HG02610 (cell line): ENCODE results near the gene MYZAP.
"Not testable (repeated sequence)": the region's sequence is repeated elsewhere in the genome, so short reads cannot be mapped to it uniquely, and the experiment has no call there.

Experiments used
- ATAC-seq: cut with Tn5 transposase; IDR thresholded peaks from one replicate; pipeline ENCODE4 v1.9.1; 2021; ENCODE audit warnings: mild to moderate bottlenecking, moderate library complexity; ENCODE audit not compliant: unreplicated experiment

The MYZAP gene

DNA sequence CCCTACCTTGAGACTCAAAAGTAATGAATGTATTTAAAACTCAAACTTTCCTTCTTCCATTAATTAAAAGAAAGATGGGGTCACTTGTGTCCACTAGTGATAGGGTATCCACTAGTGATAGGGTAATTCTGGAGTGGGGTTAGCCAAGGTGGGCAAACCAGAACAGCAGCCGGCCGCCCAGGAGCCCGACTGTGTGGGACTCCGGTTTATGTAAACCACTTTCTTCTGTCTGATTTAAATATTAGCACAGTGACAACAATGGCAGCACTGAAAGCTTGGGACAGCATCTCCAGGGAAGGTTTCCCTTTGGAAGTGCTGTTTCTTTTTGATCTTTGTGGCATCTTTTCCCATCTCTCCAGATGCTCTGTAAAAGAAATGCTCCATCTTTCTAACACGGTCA, 722 bp downstream of the MYZAP start:
- no peak for ATAC-seq

- no peak for ATAC-seq
Measured at GRCh38 chr15:57592836-57593420, 1.2 kb downstream of the MYZAP start.

GRCh38 chr15:57594479-57594878, 2.8 kb downstream of the MYZAP start:
- ATAC-seq = no peak

- no peak for ATAC-seq
Measured at GRCh38 chr15:57595011-57595866, 3.5 kb downstream of the MYZAP start.

GRCh38 chr15:57596301-57596855, 4.7 kb downstream of the MYZAP start:
- no peak for ATAC-seq

DNA sequence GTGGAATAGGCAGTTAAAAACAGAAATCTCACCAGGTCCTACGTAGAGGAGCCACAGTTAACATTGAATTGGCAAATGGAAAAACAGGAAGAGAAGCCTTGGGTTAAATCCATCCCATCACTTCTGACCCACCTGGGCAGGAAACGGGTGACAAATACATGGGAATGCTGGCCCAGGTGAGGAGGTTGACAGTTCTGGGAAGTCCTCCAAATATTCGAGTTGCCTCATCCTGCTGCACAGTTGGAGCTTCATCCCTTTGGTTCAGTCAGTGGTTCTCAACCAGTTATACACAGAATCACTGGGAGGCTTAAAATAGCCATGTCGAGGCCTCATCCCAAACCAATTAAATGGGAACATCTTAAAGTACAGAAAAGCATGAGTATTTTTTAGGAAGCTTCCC, 5.3 kb downstream of the MYZAP start:
- ATAC-seq = no peak

DNA sequence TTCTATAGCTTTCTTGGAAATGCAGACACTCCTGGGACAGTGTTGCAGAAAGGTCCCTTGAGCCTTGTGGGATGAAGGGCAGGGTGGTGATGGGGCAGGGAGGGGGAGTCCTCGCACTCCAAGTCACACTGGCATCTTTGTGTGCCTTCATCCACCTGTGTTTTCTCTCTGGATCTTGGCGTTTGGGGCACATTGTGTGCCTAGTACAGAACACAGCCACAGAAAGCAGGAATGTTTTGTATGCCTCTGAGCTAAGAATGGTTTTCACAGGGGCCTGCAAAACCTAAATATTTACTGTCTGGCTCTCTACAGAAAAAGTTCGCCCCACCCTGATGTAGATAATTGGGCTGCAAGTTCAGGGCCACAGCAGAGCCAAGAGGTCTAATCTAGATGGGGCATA, 5.7 kb downstream of the MYZAP start:
- no peak for ATAC-seq

- ATAC-seq = no peak
Measured at GRCh38 chr15:57598346-57598745, 6.6 kb downstream of the MYZAP start.

DNA sequence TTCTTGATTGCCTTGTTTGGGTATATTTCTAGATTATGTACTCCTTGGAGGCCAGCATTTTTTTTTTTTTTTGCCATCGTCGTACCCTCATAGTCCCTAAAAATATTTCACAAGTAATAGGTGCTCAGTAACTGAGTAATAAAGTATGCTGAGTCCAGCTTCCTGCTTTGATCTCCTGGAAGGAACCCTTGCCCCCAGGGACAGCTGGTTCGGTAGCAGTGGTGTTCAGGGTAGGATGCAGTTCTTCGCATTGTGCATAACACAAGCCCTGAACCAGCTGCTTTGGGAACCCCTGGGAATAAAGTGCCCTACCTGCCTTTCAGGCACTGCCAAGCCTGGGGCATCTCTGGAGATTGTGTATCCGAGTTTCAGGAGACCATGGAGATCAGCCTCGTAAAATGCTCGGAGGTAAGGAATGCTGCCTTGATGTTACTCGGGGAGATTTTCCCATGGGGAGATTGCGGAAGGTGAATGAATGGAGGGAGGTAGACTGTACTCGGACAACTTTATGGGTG, 7.6 kb downstream of the MYZAP start:
- no peak for ATAC-seq

- no peak for ATAC-seq
Measured at GRCh38 chr15:57600197-57600596, 8.5 kb downstream of the MYZAP start.

GRCh38 chr15:57604507-57604906, 12.8 kb downstream of the MYZAP start:
- ATAC-seq = no peak

DNA sequence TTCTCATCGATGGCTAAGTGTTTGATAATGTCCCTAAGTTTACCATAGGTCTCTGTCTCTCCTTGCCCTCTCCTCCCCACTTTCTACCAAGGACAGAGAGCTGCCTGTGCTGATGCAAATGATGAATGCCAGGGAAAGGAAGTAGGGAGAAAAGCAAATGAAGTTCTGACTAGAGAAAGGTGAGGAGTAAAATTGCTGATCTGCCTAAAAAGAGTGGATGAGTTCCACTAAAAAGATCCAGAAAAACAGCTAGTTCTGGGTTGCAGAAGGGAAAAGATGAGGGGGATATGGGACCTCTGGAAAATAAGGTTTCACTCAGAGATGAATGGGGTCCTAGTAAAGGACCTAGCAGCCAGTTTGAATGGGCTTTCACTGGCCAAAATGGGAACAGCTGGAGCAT, 13.8 kb downstream of the MYZAP start:
- no peak for ATAC-seq

GRCh38 chr15:57606048-57606447, 14.3 kb downstream of the MYZAP start:
- no peak for ATAC-seq

- no peak for ATAC-seq
Measured at GRCh38 chr15:57606816-57607215, 15.1 kb downstream of the MYZAP start.

DNA sequence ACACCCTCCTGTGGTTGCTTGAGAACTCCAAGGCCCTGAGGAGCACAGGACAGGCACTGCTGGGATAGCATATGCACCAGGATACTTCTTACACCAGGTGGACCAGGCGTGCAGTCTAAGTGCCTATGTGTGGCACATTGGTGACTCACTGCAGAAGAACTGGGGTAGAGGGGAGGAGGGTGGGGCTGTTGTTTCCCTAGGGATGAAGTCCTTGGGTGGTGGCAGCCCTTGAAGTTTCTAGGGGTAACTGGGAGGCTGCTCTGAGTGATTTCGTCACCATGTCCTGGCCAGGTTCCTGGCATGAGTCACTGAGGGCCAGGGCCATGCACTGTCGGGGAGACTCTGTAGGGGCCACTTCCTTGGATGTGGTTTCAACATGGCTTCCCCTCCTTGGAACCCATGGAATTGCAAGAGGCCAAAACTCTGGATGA, 15.9 kb downstream of the MYZAP start:
- ATAC-seq = no peak

GRCh38 chr15:57609805-57610529, 18.3 kb downstream of the MYZAP start:
- no peak for ATAC-seq

- ATAC-seq = no peak
Measured at GRCh38 chr15:57611123-57611522, 19.4 kb downstream of the MYZAP start.

- ATAC-seq = no peak
Measured at GRCh38 chr15:57611938-57612337, 20.2 kb downstream of the MYZAP start.

GRCh38 chr15:57614241-57614640, 22.5 kb downstream of the MYZAP start:
- no peak for ATAC-seq

DNA sequence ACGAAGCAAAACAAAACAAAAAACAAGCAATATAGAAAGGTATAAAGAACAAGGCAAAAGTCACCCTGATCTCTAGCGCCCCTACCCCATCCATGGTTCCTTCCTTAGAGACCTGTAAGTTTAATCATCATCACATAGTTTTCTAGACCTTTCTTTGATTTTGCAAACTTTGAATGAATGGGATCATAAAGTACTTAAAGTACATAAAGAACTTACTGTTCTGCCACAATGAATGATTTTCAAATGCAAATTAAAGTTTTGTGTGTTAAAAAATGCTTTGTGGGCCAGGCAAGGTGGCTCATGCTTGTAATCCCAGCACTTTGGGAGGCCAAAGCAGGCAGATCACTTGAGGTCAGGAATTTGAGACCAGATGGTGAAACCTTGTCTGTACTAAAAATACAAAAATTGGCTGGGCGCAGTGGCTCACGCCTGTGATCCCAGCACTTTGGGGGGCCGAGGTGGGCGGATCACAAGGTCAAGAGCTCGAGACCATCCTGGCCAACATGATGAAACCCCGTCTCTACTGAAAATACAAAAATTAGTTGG, 24.3 kb downstream of the MYZAP start:
- ATAC-seq = not testable (repeated sequence)

GRCh38 chr15:57618325-57618724, 26.6 kb downstream of the MYZAP start:
- ATAC-seq = no peak
